Neural cell (in vitro differentiated cells): Measurements from ENCODE around the gene CNOT11.

Source experiments
- CTCF ChIP-seq: fragments of 450-650 bp; IDR thresholded peaks from 2 replicates; pipeline ENCODE4 v1.5.1; 2014; ENCODE audit warnings: antibody characterized with exemption, mild to moderate bottlenecking, moderate library complexity; ENCODE audit not compliant: poor library complexity, severe bottlenecking
- EZH2 ChIP-seq: fragments of 200-600, 300-800 bp; shearing (Covaris generic), sonication (generic); IDR thresholded peaks from 2 replicates; pipeline ENCODE4 v1.6.1; 2014; ENCODE audit warnings: antibody characterized with exemption, low read length, borderline replicate concordance, mild to moderate bottlenecking; ENCODE audit not compliant: insufficient read depth, poor library complexity, severe bottlenecking

GRCh38 chr2:101253013-101253702, 472 bp downstream of the CNOT11 start:
- TF ChIP-seq EZH2, result no peak
- TF ChIP-seq CTCF, result no peak
